H1 (cell line): ENCODE measurements around the gene AGPAT3. TPM values are rescaled to one million over a fixed set of nuclear protein-coding genes. Genes with fewer than 3 reads are reported as not detected.

ENCODE experiments used
- CHD7 ChIP-seq: fragments of 300-600 bp; sonication (generic); IDR thresholded peaks from 2 replicates; pipeline ENCODE4 v1.7.1; 2012; ENCODE audit warnings: low read length, moderate library complexity, mild to moderate bottlenecking, inconsistent platforms; ENCODE audit not compliant: insufficient replicate concordance
- CTBP2 ChIP-seq: IDR thresholded peaks from 2 replicates; pipeline ENCODE4 v1.7.0; 2011; ENCODE audit warnings: borderline replicate concordance, mild to moderate bottlenecking, moderate library complexity, mixed read lengths, low read length; ENCODE audit not compliant: insufficient read depth, insufficient read length
- EZH2 ChIP-seq: fragments of 200-600 bp; sonication (generic); IDR thresholded peaks from 2 replicates; pipeline ENCODE4 v1.7.1; 2012; ENCODE audit warnings: low read depth, mild to moderate bottlenecking, moderate library complexity, low read length, inconsistent platforms; ENCODE audit not compliant: severe bottlenecking
- PHF8 ChIP-seq: fragments of 200-600 bp; sonication (generic); conservative IDR thresholded peaks from 2 replicates; pipeline ENCODE4 v1.7.1; 2012; ENCODE audit warnings: low read depth, mild to moderate bottlenecking, inconsistent platforms, low read length, moderate library complexity
- polyA plus RNA-seq, 7 experiments: library from polyadenylated mRNA; depleted of rRNA in 3 of 7; stranded (reverse) in 5 of 7; unstranded in 2 of 7; fragments of >200 nt in 5 of 7; fragments of 200-250 nt in 2 of 7; gene quantifications; 1 replicate in 5 of 7; 2 replicates in 1 of 7; 4 replicates in 1 of 7; pipeline versions ENCODE4 v1.2.1 to v1.2.3, GENCODE V29; 2011 to 2013; ENCODE audit warnings: missing spikeins in 2 of 7, mixed read lengths in 2 of 7
- total RNA-seq: library from RNA; stranded (reverse); fragmentation: NEBNext Ultra II Directional; extraction: Animal tissue kit (Norgen Biotek cat#: 25700); gene quantifications from 2 replicates; pipeline ENCODE4 v1.2.1, GENCODE V29; 2021

Gene AGPAT3
- total and polyA plus RNA-seq, 2 of the 8 experiments (the other 6 are each of a cell fraction or from before 2014, with no cell fraction given) = 5.8 to 7.3 TPM

GRCh38 chr21:43892984-43893535 is 28.0 kb downstream of the AGPAT3 start (continued):
- no peak for TF ChIP-seq PHF8
- no peak for TF ChIP-seq CTBP2
- TF ChIP-seq CHD7 = no peak
- TF ChIP-seq EZH2 = no peak
